ENCODE measurements around the gene ULK4.

Gene ULK4

DNA sequence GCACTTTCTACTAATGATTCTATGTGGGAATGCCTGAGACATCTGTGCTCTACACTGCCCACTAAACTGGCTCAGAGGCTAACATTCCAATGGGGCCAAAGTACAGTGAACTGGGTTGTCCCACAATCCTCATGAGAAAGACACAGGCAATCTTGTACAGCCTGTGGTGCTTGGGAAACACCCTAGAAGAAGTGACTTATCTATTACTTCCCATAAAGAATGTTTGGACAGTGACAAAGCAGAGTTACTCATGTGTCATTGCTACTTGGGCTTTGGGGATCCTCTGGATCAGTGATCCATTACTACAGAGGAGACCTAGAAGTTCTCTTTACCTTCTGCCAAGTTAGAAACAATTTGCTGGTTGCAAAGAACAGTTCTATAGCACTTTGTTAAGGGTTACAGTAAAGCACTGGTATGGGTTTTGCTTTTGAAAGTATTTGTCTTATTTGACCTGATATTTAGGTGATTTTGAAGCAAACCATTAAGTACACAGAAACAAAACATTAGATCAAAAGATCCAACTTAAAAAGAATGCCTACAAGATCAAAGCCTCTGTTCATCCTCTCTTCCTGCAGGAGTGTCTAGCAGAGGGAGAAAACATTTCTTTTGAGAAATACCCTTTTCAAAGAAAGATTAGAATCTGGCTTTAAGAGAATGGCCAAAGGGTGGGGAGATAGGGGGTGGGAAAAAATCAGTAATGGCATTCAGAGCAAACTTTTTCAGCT lies 686.8 kb downstream of the ULK4 start:
- TF ChIP-seq, protein P1, sequence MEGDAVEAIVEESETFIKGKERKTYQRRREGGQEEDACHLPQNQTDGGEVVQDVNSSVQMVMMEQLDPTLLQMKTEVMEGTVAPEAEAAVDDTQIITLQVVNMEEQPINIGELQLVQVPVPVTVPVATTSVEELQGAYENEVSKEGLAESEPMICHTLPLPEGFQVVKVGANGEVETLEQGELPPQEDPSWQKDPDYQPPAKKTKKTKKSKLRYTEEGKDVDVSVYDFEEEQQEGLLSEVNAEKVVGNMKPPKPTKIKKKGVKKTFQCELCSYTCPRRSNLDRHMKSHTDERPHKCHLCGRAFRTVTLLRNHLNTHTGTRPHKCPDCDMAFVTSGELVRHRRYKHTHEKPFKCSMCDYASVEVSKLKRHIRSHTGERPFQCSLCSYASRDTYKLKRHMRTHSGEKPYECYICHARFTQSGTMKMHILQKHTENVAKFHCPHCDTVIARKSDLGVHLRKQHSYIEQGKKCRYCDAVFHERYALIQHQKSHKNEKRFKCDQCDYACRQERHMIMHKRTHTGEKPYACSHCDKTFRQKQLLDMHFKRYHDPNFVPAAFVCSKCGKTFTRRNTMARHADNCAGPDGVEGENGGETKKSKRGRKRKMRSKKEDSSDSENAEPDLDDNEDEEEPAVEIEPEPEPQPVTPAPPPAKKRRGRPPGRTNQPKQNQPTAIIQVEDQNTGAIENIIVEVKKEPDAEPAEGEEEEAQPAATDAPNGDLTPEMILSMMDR (IDR thresholded peaks at IDR 0.05; ENCODE audit: borderline replicate concordance, control extremely low read depth, extremely low read depth, insufficient read depth, missing control alignments), result no peak
- in situ Hi-C loops (cut with MboI; ENCODE audit: low sequenced_read_pairs, unreplicated experiment), result no loop called here
- DNase-seq (ENCODE audit: low spot score), result no peak

- no peak for DNase-seq (ENCODE audit: low spot score)
- TF ChIP-seq, protein P1 (IDR thresholded peaks at IDR 0.05; ENCODE audit: borderline replicate concordance, control extremely low read depth, extremely low read depth, insufficient read depth, missing control alignments), result no peak
- in situ Hi-C loops (cut with MboI; ENCODE audit: low sequenced_read_pairs, unreplicated experiment), result no loop called here
These were observed 689.2 kb downstream of the ULK4 start for GRCh38 chr3:41272667-41273066.

DNA sequence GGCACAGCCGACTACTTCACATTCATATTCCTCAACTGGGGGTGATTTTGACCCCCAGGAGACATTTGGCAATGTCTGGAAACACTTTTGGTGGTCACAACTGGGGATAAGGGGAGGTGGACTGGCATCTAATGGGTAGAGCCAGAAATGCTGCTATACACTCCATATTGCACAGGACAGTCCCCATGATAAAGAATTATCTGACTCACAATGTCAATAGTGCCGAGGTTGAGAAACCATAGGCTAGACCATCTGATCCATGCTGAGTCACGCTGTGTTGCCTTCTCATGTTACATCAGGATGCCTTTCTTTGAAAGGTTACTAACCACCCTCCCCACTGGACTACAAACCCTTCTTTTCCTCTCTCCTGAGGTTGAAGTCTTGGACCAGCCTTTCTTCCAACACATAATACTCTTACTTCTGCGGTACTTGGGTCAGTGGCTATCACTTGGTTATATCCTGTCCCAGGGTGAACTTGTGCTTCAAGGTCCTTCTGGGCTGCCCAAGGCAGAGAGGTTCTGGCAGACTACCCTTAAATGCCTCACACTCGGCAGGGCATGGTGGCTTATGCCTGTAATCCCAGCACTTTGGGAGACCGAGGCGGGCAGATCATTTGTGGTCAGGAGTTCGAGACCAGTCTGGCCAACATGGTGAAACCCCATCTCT lies 693.8 kb downstream of the ULK4 start:
- TF ChIP-seq, protein P1 (IDR thresholded peaks at IDR 0.05; ENCODE audit: borderline replicate concordance, control extremely low read depth, extremely low read depth, insufficient read depth, missing control alignments), result no peak
- no peak for DNase-seq (ENCODE audit: low spot score)
- in situ Hi-C loops (cut with MboI; ENCODE audit: low sequenced_read_pairs, unreplicated experiment), result no loop called here

DNA sequence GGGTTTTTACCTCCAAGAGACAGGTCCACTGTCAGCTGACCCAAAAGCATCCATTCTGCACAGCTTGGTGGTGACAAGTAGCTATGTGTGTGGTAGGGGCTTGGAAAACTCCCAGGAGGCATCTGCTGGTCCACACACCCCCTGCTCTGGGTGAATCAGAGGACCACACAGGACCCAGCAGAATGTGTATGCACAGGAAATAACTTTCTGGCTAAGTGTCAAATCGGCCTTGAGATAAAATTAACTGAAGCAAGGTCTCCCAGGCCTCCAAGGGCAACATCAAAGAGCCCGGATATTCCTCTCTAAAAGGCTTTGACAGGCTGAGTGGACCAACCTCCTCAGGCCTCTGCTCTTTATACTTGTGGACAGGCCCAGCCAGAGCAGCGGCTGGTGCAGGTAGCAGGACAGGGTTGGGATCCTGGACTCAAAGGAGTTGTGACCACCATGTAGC lies 696.1 kb downstream of the ULK4 start:
- in situ Hi-C loops (cut with MboI; ENCODE audit: low sequenced_read_pairs, unreplicated experiment), result no loop called here
- TF ChIP-seq, protein P1 (IDR thresholded peaks at IDR 0.05; ENCODE audit: borderline replicate concordance, control extremely low read depth, extremely low read depth, insufficient read depth, missing control alignments), result no peak
- no peak for DNase-seq (ENCODE audit: low spot score)

DNA sequence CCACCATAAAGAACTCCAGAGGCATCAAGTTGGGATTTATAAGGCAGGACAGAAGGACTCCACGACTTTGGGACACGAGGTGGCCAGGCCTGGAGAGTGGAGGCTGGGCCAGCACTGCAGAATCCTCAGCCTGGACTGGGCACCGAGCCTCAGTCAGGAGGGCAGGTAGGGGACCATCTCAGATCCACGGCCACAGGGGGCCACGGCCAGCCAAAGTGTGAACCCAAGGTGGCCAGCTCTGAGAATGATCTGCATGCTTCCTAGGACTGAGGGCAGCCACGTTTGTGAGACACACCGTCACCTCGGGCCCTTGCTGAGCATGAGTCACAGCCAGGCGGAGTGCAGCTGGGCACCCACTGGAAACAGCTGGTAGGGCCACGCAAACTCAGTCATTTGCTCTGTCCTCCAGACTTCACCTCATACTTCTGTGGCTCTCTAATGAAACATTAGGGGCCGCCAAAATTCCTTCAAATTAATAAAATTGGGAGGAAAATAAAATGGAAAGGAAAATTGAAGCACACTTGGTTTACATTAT lies 696.8 kb downstream of the ULK4 start:
- in situ Hi-C loops (cut with MboI; ENCODE audit: low sequenced_read_pairs, unreplicated experiment), result no loop called here
- DNase-seq (ENCODE audit: low spot score), result no peak
- TF ChIP-seq, protein P1 (IDR thresholded peaks at IDR 0.05; ENCODE audit: borderline replicate concordance, control extremely low read depth, extremely low read depth, insufficient read depth, missing control alignments), result no peak

DNA sequence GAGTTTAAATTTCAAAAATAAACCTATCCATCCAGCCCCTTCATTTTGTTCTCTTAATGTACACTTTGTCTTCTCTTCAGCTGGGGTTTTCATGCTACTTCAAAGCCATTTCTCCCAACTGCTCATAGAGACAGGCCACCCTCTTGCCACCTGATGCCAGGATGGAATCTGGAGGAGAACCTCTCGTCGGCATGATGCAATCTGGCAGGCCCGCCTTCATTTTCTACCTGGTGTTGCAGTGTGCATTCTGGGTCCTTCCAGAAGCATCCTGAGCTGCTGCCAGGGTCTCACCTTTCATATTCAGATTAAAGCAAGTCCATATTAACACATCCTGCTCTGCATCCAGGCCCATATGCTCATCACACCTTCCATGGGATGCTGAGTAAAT lies 701.8 kb downstream of the ULK4 start:
- in situ Hi-C loops (cut with MboI; ENCODE audit: low sequenced_read_pairs, unreplicated experiment), result no loop called here
- DNase-seq (ENCODE audit: low spot score), result no peak
- TF ChIP-seq, protein P1 (IDR thresholded peaks at IDR 0.05; ENCODE audit: borderline replicate concordance, control extremely low read depth, extremely low read depth, insufficient read depth, missing control alignments), result no peak

Measured in GM13976 (cell line).